Ammon's horn (tissue), 1 donor: ENCODE results near the gene EPM2A.
A peak's percentile ranks its signal among the peaks of the same experiment; 100 is the strongest.
"Not testable (repeated sequence)": the region's sequence is repeated elsewhere in the genome, so short reads cannot be mapped to it uniquely, and the experiment has no call there.

Source experiments
- DNase-seq: peaks from one replicate; pipeline ENCODE4 v3.0.0-alpha.2; 2016; ENCODE audit warnings: low spot score

Gene EPM2A

DNA sequence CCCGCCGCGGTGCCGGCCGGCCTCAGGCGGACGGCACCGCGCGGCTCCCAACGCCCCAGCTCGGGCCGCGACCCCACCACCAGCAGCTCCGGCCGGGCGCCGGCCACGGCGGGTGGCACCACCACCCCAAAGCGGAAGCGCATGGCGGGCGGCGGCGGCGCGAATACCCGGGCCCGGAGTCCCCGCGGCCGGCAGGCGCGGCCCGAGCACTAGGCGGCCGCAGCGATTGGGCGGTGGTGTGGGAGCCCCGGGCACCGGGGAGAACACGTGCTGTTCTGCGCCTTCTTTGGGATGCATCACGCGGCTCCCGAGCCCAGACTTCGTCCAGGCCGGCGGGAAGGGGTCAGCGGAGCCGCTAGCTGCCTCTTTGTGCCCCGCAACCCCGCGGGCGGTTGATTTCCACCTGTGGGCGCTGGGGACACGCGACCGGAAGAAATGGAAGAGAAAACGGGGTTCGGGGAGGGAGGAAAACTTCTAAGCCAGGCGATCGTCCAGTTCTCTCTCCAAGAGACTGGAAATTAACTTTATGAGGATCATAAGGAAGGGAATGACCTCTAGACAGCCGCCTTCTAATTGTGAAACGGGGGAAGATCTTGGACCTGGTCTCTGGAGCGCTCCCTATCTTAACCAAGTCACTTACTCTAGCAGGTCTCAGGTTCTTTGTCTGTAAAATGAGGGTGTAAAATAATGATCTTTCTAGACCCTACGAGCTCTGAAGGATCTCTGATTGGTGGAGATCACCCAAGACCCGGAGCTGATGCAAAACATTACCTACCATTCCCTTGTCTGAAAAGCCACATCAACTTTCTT is at the start of gene EPM2A:
Gene EPM2A (minus strand): TSS at position 165 of the 810 bp plus-strand sequence. CDS start 22 bp downstream, at position 143.
- peak; percentile 79 for DNase-seq

DNA sequence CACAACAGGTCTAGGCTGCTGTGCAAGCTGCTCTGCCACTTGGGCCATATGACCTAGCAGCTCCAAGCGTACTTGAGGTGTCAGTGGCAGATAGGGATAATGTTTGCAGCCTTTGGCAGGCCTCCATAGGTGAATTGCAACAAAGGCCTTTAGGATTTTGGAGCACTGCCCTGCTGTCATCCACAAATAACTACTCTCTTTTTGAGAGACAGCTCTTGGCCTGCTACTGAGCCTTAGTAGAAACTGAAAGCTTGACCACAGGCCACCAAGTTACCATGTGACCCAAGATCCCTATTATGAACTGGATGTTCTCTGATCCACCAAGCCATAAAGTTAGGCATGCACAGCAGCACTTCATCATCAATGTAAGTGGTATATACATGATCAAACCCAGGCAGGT is 49.4 kb upstream of the EPM2A start:
- DNase-seq = no peak

DNA sequence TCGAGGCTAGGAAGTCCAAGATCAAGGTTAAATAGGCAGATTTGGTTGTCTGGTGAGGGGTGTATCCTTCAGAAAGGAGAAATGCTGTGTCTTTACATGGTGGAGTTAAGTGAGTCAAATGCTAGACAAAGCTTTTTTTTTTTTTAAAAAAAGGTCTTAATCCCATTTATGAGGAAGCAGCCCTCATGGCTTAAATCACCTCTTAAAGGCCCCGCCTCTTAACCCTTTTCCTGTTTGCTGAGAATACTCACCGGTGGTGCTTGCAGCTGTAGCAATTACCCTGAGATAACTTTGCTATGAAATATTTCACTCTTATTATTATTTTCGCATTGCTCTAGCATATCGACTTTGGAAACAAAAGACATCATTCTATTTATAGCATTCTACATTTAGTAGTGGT is 48.5 kb upstream of the EPM2A start:
- no peak for DNase-seq

DNA sequence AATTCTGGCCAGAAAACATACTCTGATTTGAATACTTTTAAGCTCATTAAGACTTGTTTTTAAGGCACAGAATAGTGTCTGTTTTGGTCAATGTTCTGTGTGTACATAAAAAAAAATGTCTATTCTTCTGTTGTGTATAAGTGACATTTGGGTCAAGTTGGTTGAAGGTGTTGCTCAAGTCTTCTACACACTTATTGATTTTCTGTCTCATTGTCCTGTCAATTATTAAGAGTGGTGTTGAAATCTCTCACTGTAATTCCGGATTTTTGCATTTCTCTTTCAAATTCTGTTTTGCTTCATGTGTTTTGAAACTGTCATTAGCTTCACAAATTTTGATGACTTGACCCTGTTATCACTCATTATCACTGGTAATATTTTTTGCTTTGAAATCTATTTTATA is 37.5 kb upstream of the EPM2A start:
- no peak for DNase-seq

DNA sequence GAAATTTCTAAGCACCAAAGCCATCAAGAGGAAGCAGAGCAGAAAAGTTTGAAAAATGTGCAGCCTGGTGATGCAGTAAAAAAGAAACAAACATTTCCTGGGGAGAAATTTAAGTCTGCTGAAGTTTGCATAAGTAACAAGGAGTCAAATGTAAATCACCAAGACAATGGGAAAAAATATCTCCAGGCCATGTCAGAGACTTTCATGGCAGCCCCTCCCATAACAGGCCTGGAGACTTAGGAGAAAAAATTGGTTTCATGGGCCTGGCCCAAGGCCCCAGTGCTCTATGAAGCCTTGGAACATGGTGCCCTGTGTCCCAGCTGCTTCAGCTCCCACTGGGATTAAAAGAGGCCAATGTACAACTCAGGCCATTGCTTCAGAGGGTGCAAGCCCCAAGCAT is 30.1 kb upstream of the EPM2A start:
- no peak for DNase-seq

DNA sequence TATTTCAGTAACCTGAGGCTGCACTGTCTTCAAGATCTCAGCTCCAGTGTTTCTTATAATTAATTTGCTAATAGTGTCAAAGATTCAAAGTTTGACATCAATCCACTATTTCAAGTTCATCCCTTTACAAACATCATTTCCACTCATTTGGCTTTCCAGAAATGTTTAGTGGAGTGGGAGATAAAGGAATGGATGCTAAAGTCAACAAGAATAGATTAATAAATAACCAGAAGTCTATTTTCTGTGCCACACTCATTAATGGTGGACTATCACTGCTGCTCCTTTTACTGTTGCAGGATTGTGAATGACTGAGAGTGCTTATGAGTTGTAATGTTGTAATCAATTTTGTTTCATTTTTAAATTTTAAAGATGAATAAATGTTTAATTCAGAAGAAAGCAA is 28.4 kb upstream of the EPM2A start:
- DNase-seq = no peak

DNA sequence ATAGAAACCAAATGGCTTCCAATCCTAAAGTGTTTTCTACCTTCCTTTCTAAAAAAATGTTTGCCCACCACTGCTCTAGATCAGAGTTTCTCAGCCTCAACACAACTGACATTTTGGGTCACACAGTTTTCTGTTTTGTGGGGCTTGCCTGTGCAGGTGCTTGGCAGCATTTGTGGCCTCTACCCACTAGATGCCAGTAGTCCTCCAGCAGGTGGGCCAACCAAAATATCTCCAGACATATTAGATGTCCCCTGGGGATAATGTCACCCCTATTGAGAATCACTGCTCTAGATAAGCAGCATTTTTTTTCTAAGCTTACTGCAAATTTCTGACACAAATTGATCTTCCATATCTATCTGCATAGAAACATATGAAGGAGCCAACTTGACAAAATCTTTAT is 26.3 kb upstream of the EPM2A start:
- DNase-seq = no peak

DNA sequence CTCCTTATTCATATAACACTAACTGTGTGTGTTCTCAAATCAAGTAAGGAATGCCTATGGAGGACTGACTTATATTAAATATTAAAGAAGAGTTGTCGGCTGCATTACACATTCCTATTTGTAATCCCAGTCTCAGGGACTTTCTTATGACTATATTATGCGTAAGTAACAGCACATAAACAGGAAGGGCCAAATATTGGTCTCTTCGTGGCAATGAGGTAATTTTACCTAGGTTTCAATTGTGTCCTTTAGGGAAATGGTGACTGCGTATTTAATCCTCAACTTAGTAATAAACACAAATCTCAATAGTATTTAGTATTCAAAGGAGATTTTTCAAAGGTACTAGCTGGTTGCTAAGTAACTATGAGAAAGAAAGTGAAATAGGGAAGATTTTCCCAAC is 22.8 kb upstream of the EPM2A start:
- DNase-seq = no peak

DNA sequence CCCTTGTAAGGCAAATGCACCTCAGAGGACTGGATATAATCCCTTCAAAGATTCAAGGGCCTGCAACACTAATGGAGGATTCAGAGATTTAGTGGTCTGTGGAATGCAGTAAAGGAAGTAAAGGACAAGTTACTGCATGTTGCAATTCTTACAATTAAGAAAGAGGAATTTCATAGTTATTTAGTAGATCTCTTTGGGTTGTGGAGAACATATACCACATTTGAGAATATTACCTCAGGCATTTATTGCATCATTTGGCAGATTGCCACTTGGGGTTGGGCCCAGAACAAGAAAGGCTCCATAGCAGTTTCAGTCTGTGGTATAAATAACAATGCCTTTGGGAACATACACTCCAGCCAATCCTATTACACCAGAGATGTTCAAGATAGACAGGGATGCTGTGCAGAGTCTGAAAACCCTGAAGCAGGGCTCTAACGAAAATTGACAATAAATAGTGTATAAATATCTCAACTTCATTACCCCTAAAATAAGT is 20.9 kb upstream of the EPM2A start:
- DNase-seq = no peak

DNA sequence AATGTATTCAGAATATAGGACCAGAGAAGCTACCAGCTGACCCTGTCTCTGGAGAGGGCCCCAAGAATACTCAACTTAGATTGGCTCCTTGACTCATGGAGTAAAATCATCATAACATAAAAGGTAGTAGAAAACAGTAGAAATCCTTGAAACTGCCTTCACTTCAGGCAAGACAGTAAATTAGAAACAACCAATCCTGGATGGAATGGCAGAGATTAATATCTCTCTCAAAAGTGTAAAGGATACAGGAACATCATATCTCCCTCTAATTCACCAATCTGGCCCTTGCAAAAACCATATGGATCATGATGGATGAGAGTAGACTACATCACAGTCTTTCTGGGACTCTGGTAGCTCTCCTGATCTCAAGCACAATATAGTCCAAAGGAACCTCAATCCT is 20.4 kb upstream of the EPM2A start:
- no peak for DNase-seq

DNA sequence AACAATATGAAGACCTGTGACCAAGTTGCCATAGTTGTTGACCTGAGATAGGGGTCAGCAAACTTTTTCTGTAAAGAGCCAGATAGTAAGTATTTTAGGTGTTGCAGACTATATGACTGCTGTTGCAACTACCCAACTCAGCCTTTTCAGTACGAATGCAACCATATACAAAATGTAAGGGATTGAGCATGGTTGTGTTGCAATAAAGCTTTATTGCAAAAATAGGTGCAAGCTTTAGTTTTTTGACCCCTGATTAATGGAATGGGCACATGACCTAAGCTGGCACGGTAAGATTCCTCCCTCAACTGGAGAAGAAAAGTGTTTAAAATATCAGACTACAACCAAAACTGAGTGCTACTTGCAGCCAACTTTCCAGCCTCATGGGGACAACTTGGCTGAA is 17.3 kb upstream of the EPM2A start:
- DNase-seq = no peak

DNA sequence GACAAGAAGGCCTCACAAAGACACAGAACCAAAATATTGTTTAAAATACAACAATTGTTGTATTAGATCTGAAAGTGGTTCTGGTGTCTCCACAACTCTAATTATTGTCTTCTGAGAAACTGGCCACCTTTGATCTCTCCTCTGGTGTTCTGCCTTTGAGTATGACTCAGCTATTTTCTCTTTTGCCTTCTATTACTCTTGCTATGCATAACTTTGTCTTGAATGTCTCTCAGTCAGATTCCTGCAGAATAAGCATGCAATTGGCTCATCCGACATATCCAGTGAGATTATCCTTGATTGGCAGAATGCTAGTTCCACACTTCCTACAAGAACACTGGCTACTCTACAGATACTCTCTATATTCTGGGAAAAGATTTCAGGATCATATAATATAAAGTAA is 14.3 kb upstream of the EPM2A start:
- no peak for DNase-seq

DNA sequence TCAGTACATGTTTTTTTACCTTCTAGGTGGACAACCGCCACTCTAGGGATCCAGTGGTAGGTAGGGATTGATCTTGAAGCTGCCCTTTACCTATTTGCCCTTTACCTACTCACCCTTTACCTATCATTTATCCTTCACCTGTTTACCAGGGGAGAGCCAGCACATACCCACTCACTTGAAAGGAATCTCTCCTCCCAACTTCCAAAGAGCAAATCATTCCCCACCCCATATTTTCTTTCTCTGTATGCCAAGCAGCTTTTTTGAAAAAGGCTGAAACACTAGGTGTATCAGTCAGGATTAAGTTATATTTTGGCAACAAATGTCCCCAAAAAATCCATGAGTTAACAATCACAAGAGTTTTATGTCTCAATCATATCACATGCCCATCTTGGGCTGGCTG is 10.5 kb upstream of the EPM2A start:
- DNase-seq = no peak

DNA sequence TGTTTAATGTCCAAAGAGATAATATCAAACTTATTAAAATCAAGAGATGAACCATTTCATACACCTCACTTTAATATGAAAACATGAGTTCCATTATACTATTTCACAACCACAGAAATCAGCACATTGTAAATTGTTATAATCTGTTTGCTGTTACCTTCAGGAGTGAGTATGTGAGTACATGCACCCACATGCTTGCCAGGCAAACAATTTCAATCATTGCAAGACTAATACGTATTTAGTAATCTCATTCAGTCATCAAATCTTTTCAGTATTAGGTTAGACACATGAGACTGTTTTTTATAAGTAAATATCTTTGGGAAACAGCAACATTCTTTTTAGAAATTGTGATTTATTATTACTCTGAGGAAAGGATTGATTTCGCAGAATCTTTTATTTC is 9.3 kb upstream of the EPM2A start:
- no peak for DNase-seq

DNA sequence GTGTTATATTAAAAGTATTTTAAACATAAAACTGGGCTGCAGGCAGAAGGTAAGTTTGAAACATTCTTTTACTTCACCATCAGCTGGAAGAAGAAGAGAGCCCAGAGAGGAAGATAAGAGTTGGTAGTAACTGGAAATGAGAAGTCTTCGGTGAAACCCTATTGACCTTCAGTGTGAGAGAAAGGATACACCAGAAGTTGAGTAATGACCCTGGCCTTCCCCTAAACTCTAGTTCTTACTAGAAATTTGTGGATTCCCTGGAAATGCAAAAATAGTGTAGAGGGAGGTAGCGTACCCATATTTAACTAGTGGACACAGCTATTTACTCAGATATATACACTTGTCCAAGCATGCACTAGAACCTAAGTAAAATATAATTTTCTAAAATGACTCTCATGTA is 8.0 kb upstream of the EPM2A start:
- DNase-seq = no peak

DNA sequence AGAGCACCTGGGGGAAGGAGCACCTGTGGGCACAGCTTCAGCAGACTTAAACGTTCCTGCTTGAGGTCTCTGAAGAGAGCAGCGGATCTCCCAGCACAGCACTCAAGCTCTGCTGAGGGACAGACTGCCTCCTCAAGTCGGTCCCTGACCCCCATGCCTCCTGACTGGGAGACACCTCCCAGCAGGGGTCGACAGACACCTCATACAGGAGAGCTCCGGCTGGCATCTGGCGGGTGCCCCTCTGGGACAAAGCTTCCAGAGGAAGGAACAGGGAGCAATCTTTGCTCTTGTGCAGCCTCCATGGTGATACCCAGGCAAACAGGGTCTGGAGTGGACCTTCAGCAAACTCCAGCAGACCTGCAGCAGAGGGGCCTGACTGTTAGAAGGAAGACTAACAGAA is 7.2 kb upstream of the EPM2A start:
- DNase-seq = not testable (repeated sequence)

DNA sequence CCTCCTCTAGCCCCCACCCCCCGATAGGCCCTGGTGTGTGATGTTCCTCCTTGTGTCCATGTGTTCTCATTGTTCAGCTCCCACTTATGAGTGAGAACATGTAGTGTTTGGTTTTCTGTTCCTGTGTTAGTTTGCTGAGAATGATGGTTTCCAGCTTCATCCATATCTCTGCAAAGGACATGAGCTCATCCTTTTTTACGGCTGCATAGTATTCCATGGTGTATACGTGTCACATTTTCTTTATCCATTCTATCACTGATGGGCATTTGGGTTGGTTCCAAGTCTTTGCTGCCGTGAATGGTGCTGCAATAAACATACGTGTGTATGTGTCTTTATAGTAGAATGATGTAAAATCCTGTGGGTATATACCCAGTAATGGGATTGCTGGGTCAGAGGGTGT is 4.4 kb upstream of the EPM2A start:
- DNase-seq = not testable (repeated sequence)

DNA sequence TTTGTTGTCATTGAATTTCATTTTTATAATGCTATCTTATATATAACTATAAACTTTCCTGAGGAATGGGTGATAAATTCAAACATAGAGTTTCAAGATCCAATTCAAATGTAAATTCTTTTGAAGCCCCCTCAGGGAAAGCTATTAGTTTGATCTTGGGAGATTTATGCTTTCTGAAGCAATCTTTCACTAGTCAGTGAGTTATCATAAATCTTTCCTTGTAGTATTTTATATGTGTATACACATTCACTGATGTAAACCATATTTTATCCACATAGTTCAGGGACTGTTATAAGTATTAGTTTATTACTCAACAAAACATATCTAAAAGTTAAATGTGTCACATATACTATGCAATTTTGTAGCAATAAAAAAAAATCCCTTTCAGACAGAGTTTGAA is 2.9 kb upstream of the EPM2A start:
- DNase-seq = no peak

DNA sequence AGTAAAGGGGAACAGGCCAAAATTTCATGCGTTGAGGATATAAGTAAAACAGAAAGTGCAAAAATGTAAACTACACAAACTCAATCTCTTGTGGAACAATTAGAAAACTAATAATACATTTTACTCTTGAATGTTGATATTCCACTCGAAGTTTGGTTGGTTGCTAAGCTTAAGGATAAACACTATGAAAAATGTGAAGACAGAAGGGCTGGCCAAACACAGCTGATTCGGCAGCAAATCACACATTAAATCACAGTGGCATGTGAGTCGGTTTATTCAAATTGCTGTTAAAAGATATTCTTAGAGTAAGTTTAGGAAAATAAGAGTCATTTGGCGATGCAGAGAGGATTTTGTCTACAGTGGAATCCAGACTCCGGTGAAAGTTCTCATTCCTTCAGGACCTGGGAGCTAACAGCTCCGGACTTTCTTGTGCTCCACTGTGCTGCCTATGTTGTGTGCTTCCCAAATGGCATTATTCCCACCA is 1.4 kb upstream of the EPM2A start:
- peak; percentile 21 for DNase-seq

DNA sequence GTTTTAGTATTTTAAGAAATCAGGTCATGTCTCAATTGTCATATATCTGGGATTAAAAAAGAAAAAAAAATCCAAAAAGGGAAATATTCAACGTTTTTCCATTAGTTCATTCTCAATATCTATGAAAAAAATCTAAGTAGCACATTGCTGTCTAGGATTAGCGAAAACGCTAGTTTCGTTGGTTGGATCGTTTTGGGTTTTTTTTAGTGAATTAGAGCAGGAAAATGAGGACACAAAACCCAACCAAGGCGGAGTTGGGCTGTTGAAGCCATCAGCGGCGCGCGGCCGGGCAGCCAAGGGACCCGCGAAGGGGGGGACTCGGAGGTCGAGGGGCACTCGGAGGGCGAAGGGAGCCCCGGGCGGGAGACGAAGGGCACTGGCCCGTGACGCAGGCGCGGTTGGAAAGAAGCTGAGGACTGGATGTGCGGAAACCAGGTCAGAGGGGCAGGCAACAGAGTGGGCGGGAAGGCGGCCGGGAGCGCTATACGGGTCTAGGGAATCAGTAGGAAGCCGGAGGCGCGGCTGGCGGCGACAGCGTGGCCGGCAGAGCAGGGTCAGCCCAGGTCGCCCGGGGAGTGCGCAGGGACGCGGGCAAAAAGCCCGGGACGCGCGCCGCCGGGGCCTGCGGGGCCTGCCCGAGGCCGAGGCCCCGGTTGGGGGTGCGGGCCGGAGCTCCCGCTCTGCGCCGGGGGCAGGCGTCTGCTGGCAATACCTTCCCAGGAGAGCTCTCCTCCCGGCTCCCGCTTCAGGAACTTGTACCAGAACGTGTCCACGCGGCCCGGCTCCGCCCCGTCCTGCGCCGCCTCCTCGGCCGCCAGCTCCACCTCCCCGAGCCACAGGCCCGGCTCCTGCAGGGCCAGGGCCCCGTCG is 599 bp downstream of the EPM2A start:
- peak; percentile 91 for DNase-seq

DNA sequence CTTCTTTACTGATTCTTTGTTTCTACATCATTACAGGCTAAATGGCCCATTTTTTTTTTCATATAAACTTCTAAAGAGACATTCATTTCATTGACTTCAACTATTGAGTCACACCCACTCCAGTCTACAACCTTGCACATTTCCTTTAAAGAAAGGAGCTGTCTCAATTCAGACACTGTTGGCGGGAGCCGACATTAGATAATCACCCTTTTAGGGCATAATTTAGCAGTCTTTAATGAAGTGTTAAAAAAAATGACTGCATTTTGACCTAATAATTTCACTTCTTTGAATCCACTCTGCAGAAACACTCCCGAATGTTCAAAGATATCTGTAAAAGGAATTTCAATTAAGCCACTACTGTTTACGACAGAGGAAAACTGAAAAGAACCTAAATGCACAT is 1.5 kb downstream of the EPM2A start:
- DNase-seq = no peak

DNA sequence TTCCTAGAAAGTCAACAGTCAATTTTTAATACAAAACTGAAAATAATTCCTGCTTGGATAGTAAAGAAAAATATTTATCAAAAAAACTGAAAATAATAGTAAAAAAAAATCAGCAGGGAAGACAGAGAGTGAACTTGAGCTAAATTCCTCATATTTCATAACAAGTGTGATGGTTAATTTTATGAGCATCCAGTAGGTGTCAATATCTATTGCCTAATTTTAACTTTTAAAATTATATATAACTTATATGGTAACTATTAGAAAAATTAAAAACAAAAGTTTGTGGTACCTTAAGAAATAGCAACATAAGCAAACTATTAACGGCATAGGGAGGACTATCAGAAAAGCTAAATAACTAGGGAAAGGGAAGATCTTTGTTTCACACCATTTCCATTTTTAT is 2.1 kb downstream of the EPM2A start:
- DNase-seq = no peak

DNA sequence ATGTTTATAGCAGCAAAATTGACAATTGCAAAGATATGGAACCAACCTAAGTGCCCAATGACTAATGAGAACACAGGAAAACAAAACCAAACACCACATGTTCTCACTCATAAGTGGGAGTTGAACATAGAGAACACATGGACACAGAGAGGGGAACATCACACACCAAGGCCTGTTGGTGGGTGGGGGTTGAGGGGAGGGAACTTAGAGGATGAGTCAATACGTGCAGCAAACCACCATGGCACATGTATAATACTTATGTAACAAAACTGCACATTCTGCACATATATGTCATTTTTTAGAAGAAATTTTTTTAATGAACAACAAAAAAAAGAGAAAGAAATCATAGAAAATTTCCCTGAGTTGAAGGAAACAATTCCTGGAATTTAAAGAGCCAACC is 3.9 kb downstream of the EPM2A start:
- DNase-seq = peak; percentile 2
